GM23338 (cell line): ENCODE data around the gene ZNF189. TPM values are rescaled to one million over a fixed set of nuclear protein-coding genes. Genes with fewer than 3 reads are reported as not detected.

Experiments
- ATAC-seq: fragments of 200-7000 bp; cut with Tn5 transposase; 3 replicates; pipeline ENCODE4 v1.9.1; 2020
- DNase-seq: peaks from one replicate; pipeline ENCODE4 v3.0.0-alpha.2; 2015; ENCODE audit warnings: low spot score
- H2AFZ ChIP-seq: fragments of 200-600 bp; sonication (generic); 2 replicates; pipeline ENCODE4 v1.8.0; 2016; ENCODE audit warnings: antibody characterized with exemption, mild to moderate bottlenecking, moderate library complexity
- H3F3A ChIP-seq: fragments of 200-600 bp; sonication (generic); replicated peaks from 2 replicates; pipeline ENCODE4 v1.8.0; 2017; ENCODE audit warnings: antibody characterized with exemption, mixed run types, low read depth
- H3K27ac ChIP-seq: fragments of 200-600 bp; sonication (generic); 2 replicates; pipeline ENCODE4 v1.6.1; 2016; ENCODE audit warnings: low read depth
- H3K27me3 ChIP-seq: fragments of 200-600 bp; sonication (generic); 2 replicates; pipeline ENCODE4 v1.8.0; 2016; ENCODE audit warnings: mild to moderate bottlenecking, mixed run types, moderate library complexity; ENCODE audit not compliant: insufficient read depth
- H3K36me3 ChIP-seq: fragments of 200-600 bp; sonication (generic); 2 replicates; pipeline ENCODE4 v1.8.0; 2016; ENCODE audit warnings: mild to moderate bottlenecking; ENCODE audit not compliant: insufficient read depth
- H3K4me1 ChIP-seq: fragments of 200-600 bp; sonication (generic); 2 replicates; pipeline ENCODE4 v1.8.0; 2016; ENCODE audit warnings: mild to moderate bottlenecking, moderate library complexity; ENCODE audit not compliant: insufficient read depth
- H3K4me2 ChIP-seq: fragments of 200-600 bp; sonication (generic); 2 replicates; pipeline ENCODE4 v1.7.1; 2017; ENCODE audit warnings: mixed run types
- H3K4me3 ChIP-seq: fragments of 200-600 bp; sonication (generic); 2 replicates; pipeline ENCODE4 v1.6.1; 2016; ENCODE audit warnings: mixed run types
- H3K79me2 ChIP-seq: fragments of 200-600 bp; sonication (generic); replicated peaks from 2 replicates; pipeline ENCODE4 v1.8.0; 2017; ENCODE audit warnings: mild to moderate bottlenecking; ENCODE audit not compliant: insufficient read depth
- H3K9me2 ChIP-seq: fragments of 200-600 bp; sonication (generic); 2 replicates; pipeline ENCODE4 v1.8.0; 2017; ENCODE audit not compliant: insufficient read depth
- H4K20me1 ChIP-seq: fragments of 200-600 bp; sonication (generic); replicated peaks from 2 replicates; pipeline ENCODE4 v1.8.0; 2017; ENCODE audit warnings: mild to moderate bottlenecking; ENCODE audit not compliant: insufficient read depth
- H3K27ac Mint-ChIP-seq: 2 replicates; pipeline ENCODE4 v1.8.0; 2020; ENCODE audit warnings: inconsistent platforms, mild to moderate bottlenecking, moderate library complexity, mixed read lengths
- H3K27me3 Mint-ChIP-seq: 3 replicates; pipeline ENCODE4 v1.8.0; 2022; ENCODE audit warnings: low read depth, mild to moderate bottlenecking, moderate library complexity, mixed read lengths, inconsistent platforms; ENCODE audit not compliant: insufficient read depth, poor library complexity
- H3K36me3 Mint-ChIP-seq: 3 replicates; pipeline ENCODE4 v1.8.0; 2021; ENCODE audit warnings: low read depth, mild to moderate bottlenecking, inconsistent platforms, moderate library complexity, mixed read lengths
- H3K4me1 Mint-ChIP-seq: 3 replicates; pipeline ENCODE4 v1.8.0; 2020; ENCODE audit warnings: mild to moderate bottlenecking, inconsistent platforms, mixed read lengths
- H3K4me3 Mint-ChIP-seq: 3 replicates; pipeline ENCODE4 v1.8.0; 2021; ENCODE audit warnings: moderate library complexity, mild to moderate bottlenecking, inconsistent platforms, mixed read lengths
- H3K9me3 Mint-ChIP-seq: 3 replicates; pipeline ENCODE4 v1.8.0; 2020; ENCODE audit warnings: moderate library complexity, mild to moderate bottlenecking, inconsistent platforms, mixed read lengths
- ETS1 ChIP-seq: IDR thresholded peaks from 2 replicates; pipeline ENCODE4 v1.6.1; 2016; ENCODE audit warnings: antibody characterized with exemption
- EZH2 ChIP-seq: fragments of 200-600 bp; sonication (generic); IDR thresholded peaks from one replicate; pipeline ENCODE4 v1.8.0; 2017; ENCODE audit warnings: antibody characterized with exemption, mild to moderate bottlenecking, low read depth; ENCODE audit not compliant: unreplicated experiment
- JUNB ChIP-seq: IDR thresholded peaks from one replicate; pipeline ENCODE4 v1.6.1; 2016; ENCODE audit warnings: antibody characterized with exemption; ENCODE audit not compliant: unreplicated experiment
- NANOG ChIP-seq: IDR thresholded peaks from 2 replicates; pipeline ENCODE4 v1.6.1; 2016; ENCODE audit warnings: antibody characterized with exemption, borderline replicate concordance
- POLR2AphosphoS5 ChIP-seq: IDR thresholded peaks from 2 replicates; pipeline ENCODE4 v1.6.1; 2016; ENCODE audit warnings: antibody characterized with exemption, low read depth
- STAT1 ChIP-seq: IDR thresholded peaks from one replicate; pipeline ENCODE4 v1.6.1; 2016; ENCODE audit warnings: antibody characterized with exemption; ENCODE audit not compliant: unreplicated experiment
- ZNF331 ChIP-seq: fragments of 250-450 bp; sonication (Bioruptor Pico); IDR thresholded peaks from 2 replicates; pipeline ENCODE4 v1.5.0; 2020; ENCODE audit warnings: low read depth, mild to moderate bottlenecking, moderate library complexity
- polyA plus RNA-seq: library from polyadenylated mRNA; unstranded; fragments of >200 nt; fragmentation: Nextera tagmentation; extraction: Ambion mirVana; gene quantifications from 2 replicates; pipeline ENCODE4 v1.2.1, GENCODE V29; 2016
- total RNA-seq: library from RNA; depleted of rRNA; stranded (reverse); fragments of >200 nt; shearing (Covaris generic); gene quantifications from 2 replicates; pipeline ENCODE4 v1.2.3, GENCODE V29; 2014
- TF ChIP-seq, protein P1 (sequence below), 2 experiments: fragments of 200-600 bp in 1 of 2; sonication (generic) in 1 of 2; conservative IDR thresholded peaks; 2 replicates each; pipeline versions ENCODE4 v1.5.1 to v1.6.1; 2016 to 2017; ENCODE audit warnings: antibody characterized with exemption in 2 of 2, low read depth in 2 of 2, mild to moderate bottlenecking in 2 of 2, moderate library complexity in 1 of 2
- TF ChIP-seq, protein P2 (sequence below): fragments of 250-450 bp; sonication (Bioruptor Pico); IDR thresholded peaks from 2 replicates; pipeline ENCODE4 v1.5.0; 2020; ENCODE audit warnings: mild to moderate bottlenecking, moderate library complexity

ZNF189 gene
- total and polyA plus RNA-seq, 2 experiments from 2014 or later: 5.8 to 10.6 TPM

- Histone ChIP-seq H3K9me2 (peaks cover 3% of the 10 kb centered on the region; the same call in 1 of the 2 replicates), H3K27ac (no peak overlapping the region), H3K4me3 (no peak overlapping the region), H3K4me2 (0 out of 2 replicates have a peak overlapping the region, but pooled peaks have one; percentile 36), H3F3A (no peaks in the 10 kb centered on the region), H3K27me3 (no peaks in the 10 kb centered on the region), H3K4me1 (peaks cover 22% of the 10 kb centered on the region), H3K36me3 (no peaks in the 10 kb centered on the region), H4K20me1 (no peaks in the 10 kb centered on the region), H3K79me2 (no peaks in the 10 kb centered on the region), H2AFZ (no peak overlapping the region)
- TF ChIP-seq, protein P1, sequence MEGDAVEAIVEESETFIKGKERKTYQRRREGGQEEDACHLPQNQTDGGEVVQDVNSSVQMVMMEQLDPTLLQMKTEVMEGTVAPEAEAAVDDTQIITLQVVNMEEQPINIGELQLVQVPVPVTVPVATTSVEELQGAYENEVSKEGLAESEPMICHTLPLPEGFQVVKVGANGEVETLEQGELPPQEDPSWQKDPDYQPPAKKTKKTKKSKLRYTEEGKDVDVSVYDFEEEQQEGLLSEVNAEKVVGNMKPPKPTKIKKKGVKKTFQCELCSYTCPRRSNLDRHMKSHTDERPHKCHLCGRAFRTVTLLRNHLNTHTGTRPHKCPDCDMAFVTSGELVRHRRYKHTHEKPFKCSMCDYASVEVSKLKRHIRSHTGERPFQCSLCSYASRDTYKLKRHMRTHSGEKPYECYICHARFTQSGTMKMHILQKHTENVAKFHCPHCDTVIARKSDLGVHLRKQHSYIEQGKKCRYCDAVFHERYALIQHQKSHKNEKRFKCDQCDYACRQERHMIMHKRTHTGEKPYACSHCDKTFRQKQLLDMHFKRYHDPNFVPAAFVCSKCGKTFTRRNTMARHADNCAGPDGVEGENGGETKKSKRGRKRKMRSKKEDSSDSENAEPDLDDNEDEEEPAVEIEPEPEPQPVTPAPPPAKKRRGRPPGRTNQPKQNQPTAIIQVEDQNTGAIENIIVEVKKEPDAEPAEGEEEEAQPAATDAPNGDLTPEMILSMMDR (conservative IDR thresholded peaks at IDR 0.05; ENCODE audit: low read depth in 2 of 2): peak; percentile 40 to 61; a peak in 3 of 4 replicates
- TF ChIP-seq EZH2: no peak
- Mint-ChIP-seq H3K27ac (no peak overlapping the region), H3K4me1 (peaks cover 31% of the 10 kb centered on the region), H3K36me3 (peaks cover 17% of the 10 kb centered on the region), H3K4me3 (no peak overlapping the region), H3K27me3 (peaks cover 3% of the 10 kb centered on the region), H3K9me3 (peaks cover 17% of the 10 kb centered on the region)
- peak; percentile 78 for DNase-seq
- ATAC-seq: peak; percentile 63
These were observed 58.4 kb downstream of the ZNF189 start for GRCh38 chr9:101457003-101457402.

- Histone ChIP-seq H3K36me3 (no peaks in the 10 kb centered on the region), H3K27ac (no peak overlapping the region), H3K4me2 (peak overlapping the region; percentile 3; the same call in 1 of the 2 replicates), H4K20me1 (no peaks in the 10 kb centered on the region), H3K4me1 (peaks cover 35% of the 10 kb centered on the region), H3K9me2 (no peaks in the 10 kb centered on the region), H3K27me3 (no peaks in the 10 kb centered on the region), H2AFZ (no peak overlapping the region; the same call in 1 of the 2 replicates), H3K79me2 (no peaks in the 10 kb centered on the region), H3K4me3 (no peak overlapping the region), H3F3A (no peaks in the 10 kb centered on the region)
- Mint-ChIP-seq H3K9me3 (no peaks in the 10 kb centered on the region; the same call in 2 of the 3 replicates), H3K27ac (peak overlapping the region; percentile 16; the same call in 1 of the 2 replicates), H3K36me3 (no peaks in the 10 kb centered on the region), H3K27me3 (peaks cover 5% of the 10 kb centered on the region), H3K4me1 (peaks cover 48% of the 10 kb centered on the region), H3K4me3 (no peak overlapping the region)
- ATAC-seq: peak; percentile 95
- peak; percentile 92 for DNase-seq
- TF ChIP-seq JUNB (no peak), POLR2AphosphoS5 (no peak), NANOG (no peak), ZNF331 (CRISPR knock-in tag) (no peak), ETS1 (no peak), STAT1 (no peak), EZH2 (no peak)
- TF ChIP-seq, protein P1 (conservative IDR thresholded peaks at IDR 0.05; ENCODE audit: low read depth in 2 of 2): peak; percentile 78 to 90
- TF ChIP-seq, protein P2, sequence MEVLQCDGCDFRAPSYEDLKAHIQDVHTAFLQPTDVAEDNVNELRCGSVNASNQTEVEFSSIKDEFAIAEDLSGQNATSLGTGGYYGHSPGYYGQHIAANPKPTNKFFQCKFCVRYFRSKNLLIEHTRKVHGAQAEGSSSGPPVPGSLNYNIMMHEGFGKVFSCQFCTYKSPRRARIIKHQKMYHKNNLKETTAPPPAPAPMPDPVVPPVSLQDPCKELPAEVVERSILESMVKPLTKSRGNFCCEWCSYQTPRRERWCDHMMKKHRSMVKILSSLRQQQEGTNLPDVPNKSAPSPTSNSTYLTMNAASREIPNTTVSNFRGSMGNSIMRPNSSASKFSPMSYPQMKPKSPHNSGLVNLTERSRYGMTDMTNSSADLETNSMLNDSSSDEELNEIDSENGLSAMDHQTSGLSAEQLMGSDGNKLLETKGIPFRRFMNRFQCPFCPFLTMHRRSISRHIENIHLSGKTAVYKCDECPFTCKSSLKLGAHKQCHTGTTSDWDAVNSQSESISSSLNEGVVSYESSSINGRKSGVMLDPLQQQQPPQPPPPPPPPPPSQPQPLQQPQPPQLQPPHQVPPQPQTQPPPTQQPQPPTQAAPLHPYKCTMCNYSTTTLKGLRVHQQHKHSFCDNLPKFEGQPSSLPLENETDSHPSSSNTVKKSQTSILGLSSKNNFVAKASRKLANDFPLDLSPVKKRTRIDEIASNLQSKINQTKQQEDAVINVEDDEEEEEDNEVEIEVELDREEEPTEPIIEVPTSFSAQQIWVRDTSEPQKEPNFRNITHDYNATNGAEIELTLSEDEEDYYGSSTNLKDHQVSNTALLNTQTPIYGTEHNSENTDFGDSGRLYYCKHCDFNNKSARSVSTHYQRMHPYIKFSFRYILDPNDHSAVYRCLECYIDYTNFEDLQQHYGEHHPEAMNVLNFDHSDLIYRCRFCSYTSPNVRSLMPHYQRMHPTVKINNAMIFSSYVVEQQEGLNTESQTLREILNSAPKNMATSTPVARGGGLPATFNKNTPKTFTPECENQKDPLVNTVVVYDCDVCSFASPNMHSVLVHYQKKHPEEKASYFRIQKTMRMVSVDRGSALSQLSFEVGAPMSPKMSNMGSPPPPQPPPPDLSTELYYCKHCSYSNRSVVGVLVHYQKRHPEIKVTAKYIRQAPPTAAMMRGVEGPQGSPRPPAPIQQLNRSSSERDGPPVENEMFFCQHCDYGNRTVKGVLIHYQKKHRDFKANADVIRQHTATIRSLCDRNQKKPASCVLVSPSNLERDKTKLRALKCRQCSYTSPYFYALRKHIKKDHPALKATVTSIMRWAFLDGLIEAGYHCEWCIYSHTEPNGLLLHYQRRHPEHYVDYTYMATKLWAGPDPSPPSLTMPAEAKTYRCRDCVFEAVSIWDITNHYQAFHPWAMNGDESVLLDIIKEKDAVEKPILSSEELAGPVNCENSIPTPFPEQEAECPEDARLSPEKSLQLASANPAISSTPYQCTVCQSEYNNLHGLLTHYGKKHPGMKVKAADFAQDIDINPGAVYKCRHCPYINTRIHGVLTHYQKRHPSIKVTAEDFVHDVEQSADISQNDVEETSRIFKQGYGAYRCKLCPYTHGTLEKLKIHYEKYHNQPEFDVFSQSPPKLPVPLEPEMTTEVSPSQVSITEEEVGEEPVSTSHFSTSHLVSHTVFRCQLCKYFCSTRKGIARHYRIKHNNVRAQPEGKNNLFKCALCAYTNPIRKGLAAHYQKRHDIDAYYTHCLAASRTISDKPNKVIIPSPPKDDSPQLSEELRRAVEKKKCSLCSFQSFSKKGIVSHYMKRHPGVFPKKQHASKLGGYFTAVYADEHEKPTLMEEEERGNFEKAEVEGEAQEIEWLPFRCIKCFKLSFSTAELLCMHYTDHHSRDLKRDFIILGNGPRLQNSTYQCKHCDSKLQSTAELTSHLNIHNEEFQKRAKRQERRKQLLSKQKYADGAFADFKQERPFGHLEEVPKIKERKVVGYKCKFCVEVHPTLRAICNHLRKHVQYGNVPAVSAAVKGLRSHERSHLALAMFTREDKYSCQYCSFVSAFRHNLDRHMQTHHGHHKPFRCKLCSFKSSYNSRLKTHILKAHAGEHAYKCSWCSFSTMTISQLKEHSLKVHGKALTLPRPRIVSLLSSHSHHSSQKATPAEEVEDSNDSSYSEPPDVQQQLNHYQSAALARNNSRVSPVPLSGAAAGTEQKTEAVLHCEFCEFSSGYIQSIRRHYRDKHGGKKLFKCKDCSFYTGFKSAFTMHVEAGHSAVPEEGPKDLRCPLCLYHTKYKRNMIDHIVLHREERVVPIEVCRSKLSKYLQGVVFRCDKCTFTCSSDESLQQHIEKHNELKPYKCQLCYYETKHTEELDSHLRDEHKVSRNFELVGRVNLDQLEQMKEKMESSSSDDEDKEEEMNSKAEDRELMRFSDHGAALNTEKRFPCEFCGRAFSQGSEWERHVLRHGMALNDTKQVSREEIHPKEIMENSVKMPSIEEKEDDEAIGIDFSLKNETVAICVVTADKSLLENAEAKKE (CRISPR knock-in tag): peak; percentile 67
These were observed 60.4 kb downstream of the ZNF189 start for GRCh38 chr9:101458963-101459631.
